IMR-90 (cell line): Measurements from ENCODE around the gene CCDC74A. TPM values are rescaled to one million over a fixed set of nuclear protein-coding genes. Genes with fewer than 3 reads are reported as not detected.
A peak's percentile ranks its signal among the peaks of the same experiment; 100 is the strongest.
"Not testable (repeated sequence)": the region's sequence is repeated elsewhere in the genome, so short reads cannot be mapped to it uniquely, and the experiment has no call there.

Experiments used
- ATAC-seq: fragments of 200-7000 bp; cut with Tn5 transposase; 2 replicates; pipeline ENCODE4 v1.9.1; 2020; ENCODE audit warnings: low read depth, mild to moderate bottlenecking, moderate library complexity
- BruUV-seq: library from RNA; stranded (reverse); fragments of 400-500 nt; replicated peaks from 2 replicates; lab custom pipeline; 2021; lab: Mats Ljungman, UMichigan
- CTCF ChIA-PET: fragments of 300-600 bp; formaldehyde crosslinking; extraction: SDS; loops from one replicate; lab custom pipeline; 2021; ENCODE audit warnings: antibody characterized with exemption; lab: Yijun Ruan, JAX
- POLR2A ChIA-PET: fragments of 300-600 bp; sonication (Branson Sonifier 250); formaldehyde crosslinking; loops from one replicate; lab custom pipeline; 2022; ENCODE audit warnings: antibody characterized with exemption; ENCODE audit not compliant: unreplicated experiment; lab: Charles Lee
- DNase-seq: peaks from one replicate; pipeline ENCODE4 v3.0.0; 2013
- H2AFZ ChIP-seq: replicated peaks from 2 replicates; pipeline ENCODE3; 2013; ENCODE audit warnings: low read length, mild to moderate bottlenecking; ENCODE audit not compliant: poor library complexity
- H2AK5ac ChIP-seq: 2 replicates; pipeline ENCODE4 v1.6.1; 2013; ENCODE audit warnings: low read depth, low read length, inconsistent platforms
- H2AK9ac ChIP-seq: replicated peaks from 2 replicates; pipeline ENCODE3; 2013; ENCODE audit warnings: mild to moderate bottlenecking, low read depth, low read length, moderate library complexity; ENCODE audit not compliant: poor library complexity
- H2BK120ac ChIP-seq: 2 replicates; pipeline ENCODE4 v1.6.1; 2013; ENCODE audit warnings: low read depth, low read length, inconsistent platforms
- H2BK15ac ChIP-seq: 3 replicates; pipeline ENCODE4 v1.6.1; 2013; ENCODE audit warnings: low read depth, low read length, inconsistent platforms
- H2BK20ac ChIP-seq: 2 replicates; pipeline ENCODE4 v1.6.1; 2013; ENCODE audit warnings: low read depth, mild to moderate bottlenecking, inconsistent platforms, low read length, moderate library complexity
- H2BK5ac ChIP-seq: 2 replicates; pipeline ENCODE4 v1.6.1; 2013; ENCODE audit warnings: mild to moderate bottlenecking, low read depth, low read length, inconsistent platforms; ENCODE audit not compliant: poor library complexity, severe bottlenecking
- H3K14ac ChIP-seq: replicated peaks from 2 replicates; pipeline ENCODE4 v1.6.1; 2013; ENCODE audit warnings: low read depth, low read length, inconsistent platforms
- H3K18ac ChIP-seq: 2 replicates; pipeline ENCODE4 v1.6.1; 2013; ENCODE audit warnings: low read depth, low read length, control low read depth
- H3K23ac ChIP-seq: 2 replicates; pipeline ENCODE4 v1.6.1; 2013; ENCODE audit warnings: low read depth, low read length, inconsistent platforms
- H3K27ac ChIP-seq: 2 replicates; pipeline ENCODE4 v1.5.1; 2013; ENCODE audit warnings: mild to moderate bottlenecking, control low read depth, low read length; ENCODE audit not compliant: insufficient read depth
- H3K27me3 ChIP-seq: 2 replicates; pipeline ENCODE4 v1.6.1; 2013; ENCODE audit warnings: low read length; ENCODE audit not compliant: control insufficient read depth, insufficient read depth
- H3K36me3 ChIP-seq: 2 replicates; pipeline ENCODE4 v1.6.1; 2013; ENCODE audit warnings: low read length, mixed read lengths; ENCODE audit not compliant: control insufficient read depth, insufficient read depth
- H3K4ac ChIP-seq: 2 replicates; pipeline ENCODE4 v1.6.1; 2013; ENCODE audit warnings: low read depth, low read length, inconsistent platforms
- H3K4me1 ChIP-seq: 2 replicates; pipeline ENCODE4 v1.6.1; 2013; ENCODE audit warnings: low read length, mixed read lengths; ENCODE audit not compliant: control insufficient read depth, insufficient read depth
- H3K4me2 ChIP-seq: 2 replicates; pipeline ENCODE4 v1.6.1; 2013; ENCODE audit warnings: low read depth, mild to moderate bottlenecking, control low read depth, low read length, moderate library complexity
- H3K4me3 ChIP-seq: 2 replicates; pipeline ENCODE4 v1.5.1; 2013; ENCODE audit warnings: low read depth, mild to moderate bottlenecking, control low read depth, low read length, moderate library complexity; ENCODE audit not compliant: insufficient read depth
- H3K56ac ChIP-seq: 2 replicates; pipeline ENCODE4 v1.6.1; 2013; ENCODE audit warnings: low read length, inconsistent platforms; ENCODE audit not compliant: insufficient read depth; ENCODE audit errors: extremely low read depth
- H3K79me1 ChIP-seq, 2 experiments: 2 replicates each; pipeline ENCODE4 v1.6.1; 2013; ENCODE audit warnings: low read length in 2 of 2, inconsistent platforms in 1 of 2, low read depth in 1 of 2
- H3K9ac ChIP-seq: 2 replicates; pipeline ENCODE4 v1.6.1; 2013; ENCODE audit warnings: low read depth, low read length, control low read depth
- H3K9me1 ChIP-seq: 2 replicates; pipeline ENCODE4 v1.6.1; 2013; ENCODE audit warnings: low read length, inconsistent platforms; ENCODE audit not compliant: insufficient read depth
- H3K9me3 ChIP-seq: 2 replicates; pipeline ENCODE4 v1.6.1; 2013; ENCODE audit warnings: low read length; ENCODE audit not compliant: control insufficient read depth, insufficient read depth
- H4K20me1 ChIP-seq: 2 replicates; pipeline ENCODE4 v1.6.1; 2013; ENCODE audit warnings: low read length, inconsistent platforms; ENCODE audit not compliant: insufficient read depth
- H4K5ac ChIP-seq: 2 replicates; pipeline ENCODE4 v1.6.1; 2013; ENCODE audit warnings: mild to moderate bottlenecking, low read depth, low read length, control low read depth
- H4K8ac ChIP-seq, 2 experiments: 2 replicates each; pipeline ENCODE4 v1.6.1; 2013; ENCODE audit warnings: low read depth in 2 of 2, low read length in 2 of 2, control low read depth in 1 of 2, inconsistent platforms in 1 of 2
- H4K91ac ChIP-seq: 2 replicates; pipeline ENCODE4 v1.6.1; 2013; ENCODE audit warnings: low read depth, low read length, inconsistent platforms; ENCODE audit not compliant: insufficient read depth
- BHLHE40 ChIP-seq: fragments of 150-350 bp; IDR thresholded peaks from 2 replicates; pipeline ENCODE4 v1.6.1; 2016; ENCODE audit warnings: mild to moderate bottlenecking, low read depth, low read length
- MAFK ChIP-seq: IDR thresholded peaks from 2 replicates; pipeline ENCODE4 v1.6.1; 2012; ENCODE audit warnings: low read depth, low read length, improper control_type of control experiment
- MXI1 ChIP-seq: IDR thresholded peaks from 2 replicates; pipeline ENCODE4 v1.6.1; 2012; ENCODE audit warnings: low read depth, mild to moderate bottlenecking, low read length, moderate library complexity, borderline replicate concordance
- NFE2L2 ChIP-seq: fragments of 150-350 bp; IDR thresholded peaks from 2 replicates; pipeline ENCODE4 v1.6.1; 2016; ENCODE audit warnings: low read depth, mild to moderate bottlenecking, low read length
- RAD21 ChIP-seq: IDR thresholded peaks from 2 replicates; pipeline ENCODE4 v1.6.1; 2012; ENCODE audit warnings: low read length, improper control_type of control experiment
- RCOR1 ChIP-seq: IDR thresholded peaks from 2 replicates; pipeline ENCODE4 v1.6.1; 2012; ENCODE audit warnings: mild to moderate bottlenecking, low read length, improper control_type of control experiment; ENCODE audit not compliant: insufficient replicate concordance
- whole genome bisulfite sequencing, 2 experiments: methylation state at CpG; one replicate each; pipeline versions ENCODE4 v1.1.5 to v1.1.7; 2013; ENCODE audit warnings: missing lambda C conversion rate in 2 of 2; ENCODE audit not compliant: insufficient read length in 1 of 2; ENCODE audit errors: extremely low coverage in 2 of 2; 5-methylcytosine and 5-hydroxymethylcytosine counted together
- dilution Hi-C: fragments of 300-500 bp; cut with HindIII; formaldehyde crosslinking; loops from one replicate; pipeline ENCODE4 v1.14.3; 2018; ENCODE audit warnings: low sequenced_read_pairs; ENCODE audit not compliant: unreplicated experiment
- in situ Hi-C: fragments of 300-500 bp; cut with MboI; formaldehyde crosslinking; loops from 3 replicates; pipeline ENCODE4 v1.14.3; 2019; ENCODE audit warnings: low sequenced_read_pairs, inconsistent platforms, mixed read lengths
- intact Hi-C: fragments of 100-400 bp; cut with micrococcal nuclease; formaldehyde crosslinking; loops from 2 replicates; pipeline ENCODE4 v1.10.0; 2022
- polyA plus RNA-seq, 3 experiments: library from polyadenylated mRNA; depleted of rRNA; stranded (reverse); fragments of >200 nt; gene quantifications; 2 replicates each; pipeline ENCODE4 v1.2.3, GENCODE V29; 2012; ENCODE audit warnings: low replicate concordance in 1 of 3
- total RNA-seq: library from RNA; depleted of rRNA; stranded (reverse); fragments of >200 nt; gene quantifications from 2 replicates; pipeline ENCODE4 v1.2.3, GENCODE V29; 2012

The CCDC74A gene
- total and polyA plus RNA-seq, 2 of the 4 experiments (the other 2 are of a cell fraction), result 3.8 to 11.9 TPM

GRCh38 chr2:131493199-131493968 is 34.3 kb upstream of the CCDC74A start:
- H2AFZ ChIP-seq, result peak overlapping the region; percentile 100
- H3K4me1 ChIP-seq, result peaks cover 3% of the 10 kb centered on the region
- intact Hi-C loops (loop anchor here (1.0 to 5.0 kb wide), 3 partner anchors 189 to 339 kb away; no protein-coding TSS in a partner anchor), in situ Hi-C loops (no loop called here), dilution Hi-C loops (no loop called here)
- H3K4me3 ChIP-seq, result peak overlapping the region; percentile 76
- peak overlapping the region; percentile 89 for H3K4me2 ChIP-seq
- no peaks in the 10 kb centered on the region for H3K27me3 ChIP-seq
- ChIA-PET POLR2A (no interaction called here), CTCF (interaction anchor here (0.6 kb wide), 5 partner anchors 80 to 313 kb away, joined by 3 to 4 read pairs (median 3); no protein-coding TSS in a partner anchor)
- peak overlapping the region; percentile 56 for H4K5ac ChIP-seq
- H3K9ac ChIP-seq, result peak overlapping the region; percentile 85
- 0 out of 2 replicates have a peak, but pooled peaks cover 5% of the 10 kb centered on the region for H3K9me1 ChIP-seq
- TF ChIP-seq RCOR1 (no peak), MXI1 (no peak), RAD21 (no peak), NFE2L2 (no peak), BHLHE40 (no peak), MAFK (no peak)
- H3K4ac ChIP-seq, result peak overlapping the region; percentile 90
- H3K18ac ChIP-seq, result no peak overlapping the region
- peak overlapping the region; percentile 47; the same call in 1 of the 2 replicates for H2BK120ac ChIP-seq
- H4K20me1 ChIP-seq, result peaks cover 3% of the 10 kb centered on the region
- peak overlapping the region; percentile 75 to 86 for H4K8ac ChIP-seq
- peak overlapping the region; percentile 92 for H2AK5ac ChIP-seq
- peak overlapping the region; percentile 93 for H4K91ac ChIP-seq
- H3K36me3 ChIP-seq, result peaks cover 3% of the 10 kb centered on the region
- 0% methylated on average over 7 of the region's 40 CpGs; no CpG with 5 or more reads in 1 of the 2 experiments for WGBS, 2 experiments
- peak overlapping the region; percentile 94 for H2AK9ac ChIP-seq
- H2BK20ac ChIP-seq, result no peak overlapping the region
- no peak for DNase-seq
- no peaks in the 10 kb centered on the region for H3K9me3 ChIP-seq
- peak overlapping the region; percentile 51 for H2BK5ac ChIP-seq
- ATAC-seq, result peak; percentile 35
- H3K23ac ChIP-seq, result peak overlapping the region; percentile 75; the same call in 1 of the 2 replicates
- H3K27ac ChIP-seq, result peak overlapping the region; percentile 74
- H2BK15ac ChIP-seq, result no peak overlapping the region
- peaks cover 5 to 62% of the 10 kb centered on the region in 2 experiments for H3K79me1 ChIP-seq
- H3K56ac ChIP-seq, result peak overlapping the region; percentile 52
- BruUV-seq, result no TSS peak
- peak overlapping the region; percentile 87 for H3K14ac ChIP-seq

GRCh38 chr2:131495506-131495905 is 32.2 kb upstream of the CCDC74A start:
- dilution Hi-C loops, in situ Hi-C loops, H2AK5ac ChIP-seq, H3K14ac ChIP-seq, DNase-seq, H3K56ac ChIP-seq, H4K5ac ChIP-seq, H3K18ac ChIP-seq, H3K27me3 ChIP-seq, H4K91ac ChIP-seq, H2AFZ ChIP-seq, H3K9me1 ChIP-seq, H3K23ac ChIP-seq, H2BK20ac ChIP-seq, H2AK9ac ChIP-seq, H2BK120ac ChIP-seq, intact Hi-C loops, POLR2A ChIA-PET, H3K4me1 ChIP-seq, H4K8ac ChIP-seq, H3K9me3 ChIP-seq, H3K4me2 ChIP-seq, H3K4me3 ChIP-seq, H2BK15ac ChIP-seq, H2BK5ac ChIP-seq, BruUV-seq, H3K36me3 ChIP-seq, H3K9ac ChIP-seq, H3K27ac ChIP-seq, ATAC-seq, CTCF ChIA-PET, H3K4ac ChIP-seq: not testable (repeated sequence)
- peaks cover 5 to 63% of the 10 kb centered on the region in 2 experiments for H3K79me1 ChIP-seq
- peaks cover 15% of the 10 kb centered on the region; the same call in 1 of the 2 replicates for H4K20me1 ChIP-seq
- WGBS, 2 experiments, result no CpG with 5 or more reads among the region's 1 CpG
